ENCODE results near the gene PRIMA1. TPM values are rescaled to one million over a fixed set of nuclear protein-coding genes. Genes with fewer than 3 reads are reported as not detected.

The PRIMA1 gene
- total RNA-seq, 4 donors from 2014 or later, result 14.0 to 28.8 (median 16.4) TPM

DNA sequence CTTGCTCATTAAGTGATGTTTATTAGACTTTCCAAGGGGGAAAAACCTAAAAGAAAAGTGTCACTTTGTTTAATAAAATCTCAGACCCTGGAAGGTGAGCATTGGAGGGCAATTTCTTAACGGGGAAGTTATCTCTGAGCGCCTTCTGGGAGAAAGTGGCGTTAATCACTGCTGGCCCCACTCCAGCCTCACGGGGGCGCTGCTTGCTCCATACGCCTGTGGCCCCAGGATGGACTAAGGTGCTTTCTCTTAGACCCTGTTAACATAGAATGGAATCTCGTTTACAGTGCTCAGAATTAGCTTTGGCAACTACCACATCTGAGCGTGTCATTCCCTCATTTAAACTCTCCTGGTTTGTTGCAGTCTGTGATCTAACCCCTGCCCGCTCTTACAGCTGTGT lies 16.4 kb upstream of the PRIMA1 start:
- Histone ChIP-seq H3K27me3 (no peaks in the 10 kb centered on the region), H3K4me1 (peaks cover 0 to 30% (median 11%) of the 10 kb centered on the region in 3 donors), H3K36me3 (no peaks in the 10 kb centered on the region), H3K9me3 (peaks cover 0 to 8% (median 0%) of the 10 kb centered on the region in 3 donors), H3K4me3 (no peak overlapping the region), H3K27ac (no peak overlapping the region)
- no peak for TF ChIP-seq POLR2A (IDR thresholded peaks at IDR 0.05)
- no peak for TF ChIP-seq POLR2AphosphoS5 (IDR thresholded peaks at IDR 0.05)
- no peak for TF ChIP-seq EP300 (IDR thresholded peaks at IDR 0.05)
- TF ChIP-seq, protein P1, sequence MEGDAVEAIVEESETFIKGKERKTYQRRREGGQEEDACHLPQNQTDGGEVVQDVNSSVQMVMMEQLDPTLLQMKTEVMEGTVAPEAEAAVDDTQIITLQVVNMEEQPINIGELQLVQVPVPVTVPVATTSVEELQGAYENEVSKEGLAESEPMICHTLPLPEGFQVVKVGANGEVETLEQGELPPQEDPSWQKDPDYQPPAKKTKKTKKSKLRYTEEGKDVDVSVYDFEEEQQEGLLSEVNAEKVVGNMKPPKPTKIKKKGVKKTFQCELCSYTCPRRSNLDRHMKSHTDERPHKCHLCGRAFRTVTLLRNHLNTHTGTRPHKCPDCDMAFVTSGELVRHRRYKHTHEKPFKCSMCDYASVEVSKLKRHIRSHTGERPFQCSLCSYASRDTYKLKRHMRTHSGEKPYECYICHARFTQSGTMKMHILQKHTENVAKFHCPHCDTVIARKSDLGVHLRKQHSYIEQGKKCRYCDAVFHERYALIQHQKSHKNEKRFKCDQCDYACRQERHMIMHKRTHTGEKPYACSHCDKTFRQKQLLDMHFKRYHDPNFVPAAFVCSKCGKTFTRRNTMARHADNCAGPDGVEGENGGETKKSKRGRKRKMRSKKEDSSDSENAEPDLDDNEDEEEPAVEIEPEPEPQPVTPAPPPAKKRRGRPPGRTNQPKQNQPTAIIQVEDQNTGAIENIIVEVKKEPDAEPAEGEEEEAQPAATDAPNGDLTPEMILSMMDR (IDR thresholded peaks at IDR 0.05), result no peak
- no peak for ATAC-seq
- whole genome bisulfite sequencing, 2 donors (ENCODE audit: low coverage in 1 of 2), result 60 to 76% methylated on average over 6 to 9 of the region's 9 CpGs

DNA sequence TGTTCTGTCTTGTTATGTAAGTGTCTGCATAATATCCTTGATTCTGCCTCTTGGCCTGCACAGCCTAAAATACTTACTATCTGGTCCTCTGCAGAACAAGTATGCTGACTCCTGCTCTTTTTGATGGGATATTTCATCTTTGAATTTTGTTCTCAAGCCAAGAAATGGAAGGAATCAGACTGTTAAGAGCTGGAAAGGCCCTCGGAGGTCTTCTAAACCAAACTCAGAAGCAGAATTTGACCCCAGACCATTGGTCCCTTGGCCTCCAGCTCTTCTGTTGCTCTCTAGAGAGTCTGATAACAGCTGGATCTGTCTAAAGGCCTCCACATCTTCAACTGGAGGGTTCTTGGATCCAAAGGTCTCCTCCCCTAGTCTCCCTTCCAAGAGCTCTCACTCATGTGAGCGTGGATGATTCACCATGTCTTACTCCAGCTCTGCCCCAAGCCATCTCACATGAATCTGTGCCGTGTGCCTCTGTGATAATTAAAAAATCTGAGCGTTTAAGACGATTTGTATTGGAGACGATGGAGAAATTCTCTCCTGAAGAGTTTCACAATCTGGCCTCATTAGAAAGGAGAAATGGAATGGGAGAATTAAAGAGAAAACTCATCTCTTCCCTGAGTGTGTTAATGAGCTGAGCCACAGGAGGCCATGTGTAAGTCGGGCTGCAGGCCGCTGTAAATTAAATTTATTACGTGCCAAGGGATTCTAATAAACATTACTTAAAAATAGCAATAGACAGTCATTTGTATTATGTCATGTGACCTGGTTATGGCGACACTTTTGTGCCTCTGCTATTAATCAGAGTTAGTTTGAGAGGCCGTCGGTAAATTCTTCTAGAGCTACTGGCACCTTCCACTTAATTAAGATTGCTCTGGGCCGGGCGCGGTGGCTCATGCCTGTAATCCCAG lies 15.4 kb upstream of the PRIMA1 start:
- Histone ChIP-seq H3K9me3 (no peaks in the 10 kb centered on the region), H3K36me3 (no peaks in the 10 kb centered on the region), H3K27me3 (no peaks in the 10 kb centered on the region), H3K4me1 (peaks cover 4 to 39% (median 21%) of the 10 kb centered on the region in 3 donors), H3K4me3 (no peak overlapping the region), H3K27ac (peak overlapping the region in 3 of 4 donors; percentile 60 to 63 (median 63))
- 41 to 49% methylated on average over 4 to 10 of the region's 15 CpGs for WGBS, 2 donors (ENCODE audit: low coverage in 1 of 2)
- TF ChIP-seq, protein P1 (IDR thresholded peaks at IDR 0.05), result no peak
- peak; percentile 65 for TF ChIP-seq POLR2AphosphoS5 (IDR thresholded peaks at IDR 0.05)
- peak; percentile 76 for ATAC-seq

DNA sequence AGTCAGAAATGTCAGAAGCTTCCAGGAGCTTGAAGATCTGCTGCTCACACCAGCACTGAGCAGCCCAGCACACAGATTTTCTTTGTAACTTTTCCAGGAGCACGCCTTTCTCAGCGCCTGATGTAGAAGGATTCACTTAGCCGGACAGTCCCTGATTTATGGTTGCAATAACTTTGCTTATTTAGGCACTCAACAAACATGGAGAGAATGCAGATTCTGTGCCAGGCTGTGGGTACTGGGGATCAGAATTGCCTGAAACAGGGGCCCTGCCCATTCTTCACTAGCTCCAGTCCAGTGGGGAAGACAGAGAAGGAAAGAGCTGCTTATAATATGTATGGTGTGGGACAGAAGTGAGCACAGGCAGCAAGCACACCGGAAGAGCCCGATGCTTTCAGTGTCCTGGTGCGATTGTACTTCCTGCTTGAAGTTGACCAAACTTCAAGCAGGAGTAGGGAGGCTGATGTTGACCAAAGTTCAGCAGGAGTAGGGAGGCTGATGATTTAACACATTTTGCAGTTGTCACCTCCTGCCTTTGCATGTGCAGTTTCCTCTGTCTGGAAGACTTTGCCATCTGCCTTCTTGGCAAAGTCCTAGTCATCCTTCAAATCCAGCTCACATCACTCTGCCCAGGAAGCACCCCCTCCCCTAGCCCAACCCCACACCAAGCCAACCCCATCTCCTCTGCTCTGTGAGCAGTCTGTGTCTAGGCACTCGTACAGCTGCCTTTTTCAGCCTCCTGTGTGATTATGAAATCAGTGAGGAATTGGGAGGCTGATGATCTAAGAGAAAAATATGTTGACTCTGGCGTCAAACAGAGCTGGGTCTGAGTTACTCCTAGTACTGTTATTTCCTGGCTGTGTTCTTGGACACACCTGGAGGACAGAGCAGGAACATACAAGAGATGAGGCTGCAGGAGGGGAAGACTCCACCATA lies 12.0 kb upstream of the PRIMA1 start:
- Histone ChIP-seq H3K27ac (peak overlapping the region; percentile 4 to 84 (median 80)), H3K4me3 (no peak overlapping the region), H3K27me3 (no peaks in the 10 kb centered on the region), H3K9me3 (no peaks in the 10 kb centered on the region), H3K4me1 (peaks cover 4 to 67% (median 22%) of the 10 kb centered on the region in 3 donors), H3K36me3 (no peaks in the 10 kb centered on the region)
- ATAC-seq, result peak; percentile 71
- TF ChIP-seq POLR2AphosphoS5 (IDR thresholded peaks at IDR 0.05), result peak; percentile 56
- TF ChIP-seq, protein P1 (IDR thresholded peaks at IDR 0.05), result peak in 2 of 4 experiments; percentile 10 to 33
- no peak for TF ChIP-seq EP300 (IDR thresholded peaks at IDR 0.05)
- TF ChIP-seq POLR2A (IDR thresholded peaks at IDR 0.05), result no peak
- WGBS, 2 donors (ENCODE audit: low coverage in 1 of 2), result 23 to 38% methylated on average over 3 to 8 of the region's 8 CpGs

DNA sequence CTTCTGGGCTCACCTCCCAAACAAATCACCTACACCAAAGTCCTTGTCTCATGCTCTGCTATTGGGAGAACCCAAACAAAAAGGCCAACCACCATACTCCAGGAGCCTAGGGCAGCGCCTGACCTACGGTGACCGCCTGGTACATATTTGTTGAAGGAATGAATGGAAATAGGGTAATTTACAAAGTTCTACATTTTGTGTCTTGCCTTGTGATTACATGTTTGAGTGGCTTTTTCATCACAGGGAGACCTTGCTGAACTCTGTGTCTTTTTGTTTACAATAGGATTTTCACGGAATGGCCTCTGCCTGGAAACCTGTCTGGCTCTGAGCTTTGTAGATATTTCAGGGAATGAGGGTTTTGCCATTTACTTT lies 11.3 kb upstream of the PRIMA1 start:
- H3K9me3 ChIP-seq, result no peaks in the 10 kb centered on the region
- ATAC-seq, result no peak
- H3K4me3 ChIP-seq, result no peak overlapping the region
- H3K27me3 ChIP-seq, result no peaks in the 10 kb centered on the region
- H3K4me1 ChIP-seq, result peaks cover 4 to 67% (median 22%) of the 10 kb centered on the region in 3 donors
- H3K27ac ChIP-seq, result peak overlapping the region; percentile 4 to 84 (median 80)
- no peaks in the 10 kb centered on the region for H3K36me3 ChIP-seq
- TF ChIP-seq EP300 (IDR thresholded peaks at IDR 0.05), result no peak
- peak; percentile 54 for TF ChIP-seq POLR2AphosphoS5 (IDR thresholded peaks at IDR 0.05)
- 49 to 50% methylated on average over 3 to 4 of the region's 4 CpGs for WGBS, 2 donors (ENCODE audit: low coverage in 1 of 2)

DNA sequence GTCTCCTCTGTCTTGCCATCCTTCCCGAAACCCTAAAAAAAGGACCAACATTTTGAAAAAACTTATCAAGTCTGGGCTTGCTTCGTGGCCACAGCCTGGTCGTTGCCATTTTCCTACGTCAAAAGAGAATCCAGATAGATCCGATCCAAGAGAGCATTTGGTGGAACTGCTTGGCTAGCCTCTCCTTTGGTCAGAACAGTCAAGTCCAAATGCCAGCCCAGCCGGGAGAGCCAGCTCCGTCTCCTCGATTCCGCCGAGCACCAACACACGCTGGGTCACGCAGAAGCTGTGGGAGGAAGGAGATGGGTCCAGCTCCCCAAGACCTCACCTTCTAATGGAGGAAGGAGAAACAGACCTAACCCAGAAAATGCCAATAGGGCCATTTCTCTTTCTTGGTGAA lies 9.3 kb upstream of the PRIMA1 start:
- H3K36me3 ChIP-seq, result no peaks in the 10 kb centered on the region
- peaks cover 4 to 54% (median 22%) of the 10 kb centered on the region in 3 donors for H3K4me1 ChIP-seq
- no peak overlapping the region for H3K4me3 ChIP-seq
- 77 to 88% methylated on average over 5 to 11 of the region's 12 CpGs for WGBS, 2 donors (ENCODE audit: low coverage in 1 of 2)
- H3K27me3 ChIP-seq, result no peaks in the 10 kb centered on the region
- no peaks in the 10 kb centered on the region for H3K9me3 ChIP-seq
- H3K27ac ChIP-seq, result no peak overlapping the region
- ATAC-seq, result no peak
- TF ChIP-seq EP300 (IDR thresholded peaks at IDR 0.05), result no peak
- TF ChIP-seq POLR2A (IDR thresholded peaks at IDR 0.05), result no peak
- TF ChIP-seq, protein P1 (IDR thresholded peaks at IDR 0.05), result no peak
- no peak for TF ChIP-seq POLR2AphosphoS5 (IDR thresholded peaks at IDR 0.05)
